HG03442 (cell line): ENCODE measurements around the gene SENP6.

Source experiments
- ATAC-seq: cut with Tn5 transposase; IDR thresholded peaks from one replicate; pipeline ENCODE4 v1.9.1; 2021; ENCODE audit warnings: mild to moderate bottlenecking, moderate library complexity; ENCODE audit not compliant: unreplicated experiment

Gene SENP6

GRCh38 chr6:75745404-75745803 lies 143.7 kb downstream of the SENP6 start:
- no peak for ATAC-seq

DNA sequence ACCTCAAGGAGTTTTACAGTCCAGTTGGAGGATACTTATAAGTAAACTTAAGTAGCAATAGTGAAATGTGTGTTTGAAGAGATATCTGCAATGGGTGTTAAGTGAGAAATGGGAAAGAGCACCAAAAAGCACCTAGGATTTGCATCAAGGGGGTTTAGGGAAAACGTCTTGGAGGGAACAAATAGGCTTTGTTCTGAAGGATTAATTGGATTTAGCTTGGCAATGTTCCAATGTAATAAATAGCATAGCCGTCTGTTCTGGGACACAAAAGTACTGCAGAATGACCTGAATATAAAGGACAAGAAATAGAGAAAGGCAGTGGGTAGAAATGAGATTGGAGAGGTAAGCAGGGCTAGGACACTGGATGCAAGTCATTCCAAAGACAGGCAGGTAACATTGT lies 144.5 kb downstream of the SENP6 start:
- no peak for ATAC-seq

GRCh38 chr6:75747152-75747992 lies 145.7 kb downstream of the SENP6 start:
- no peak for ATAC-seq

DNA sequence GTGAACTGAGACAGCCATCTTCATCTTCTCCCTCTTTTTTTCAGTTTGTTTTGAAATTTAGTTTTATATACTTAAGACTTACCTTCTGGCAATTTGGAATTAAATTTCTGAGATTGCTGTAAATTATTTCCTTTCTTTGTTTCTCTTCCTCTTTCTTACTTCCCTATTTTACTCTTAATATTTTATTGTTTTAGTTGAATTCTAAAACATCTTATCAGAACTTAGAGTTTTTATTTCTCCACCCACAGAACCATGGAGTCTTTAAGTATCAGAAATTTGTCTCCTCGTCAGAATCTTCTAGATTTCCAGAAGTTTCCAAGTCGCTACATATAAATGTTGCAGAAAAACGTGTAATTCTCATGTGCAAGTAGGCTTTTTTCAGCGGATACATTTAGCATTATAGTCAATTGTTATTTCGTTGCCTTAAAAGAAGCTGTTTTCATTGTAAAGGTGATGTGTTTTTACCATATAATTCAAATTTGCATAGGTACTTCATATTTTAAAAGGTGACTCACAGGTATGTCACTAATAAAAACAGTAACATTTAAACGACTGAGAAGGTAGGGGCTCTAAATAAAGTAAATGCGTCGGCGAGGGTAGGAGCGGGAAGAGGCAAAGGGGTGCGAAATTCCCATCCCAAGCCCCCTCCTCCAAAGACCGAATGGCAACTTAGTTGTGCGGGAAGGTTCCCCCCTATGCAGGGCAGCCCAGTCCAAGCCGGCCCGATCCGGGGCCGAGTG lies 146.5 kb downstream of the SENP6 start:
- no peak for ATAC-seq

DNA sequence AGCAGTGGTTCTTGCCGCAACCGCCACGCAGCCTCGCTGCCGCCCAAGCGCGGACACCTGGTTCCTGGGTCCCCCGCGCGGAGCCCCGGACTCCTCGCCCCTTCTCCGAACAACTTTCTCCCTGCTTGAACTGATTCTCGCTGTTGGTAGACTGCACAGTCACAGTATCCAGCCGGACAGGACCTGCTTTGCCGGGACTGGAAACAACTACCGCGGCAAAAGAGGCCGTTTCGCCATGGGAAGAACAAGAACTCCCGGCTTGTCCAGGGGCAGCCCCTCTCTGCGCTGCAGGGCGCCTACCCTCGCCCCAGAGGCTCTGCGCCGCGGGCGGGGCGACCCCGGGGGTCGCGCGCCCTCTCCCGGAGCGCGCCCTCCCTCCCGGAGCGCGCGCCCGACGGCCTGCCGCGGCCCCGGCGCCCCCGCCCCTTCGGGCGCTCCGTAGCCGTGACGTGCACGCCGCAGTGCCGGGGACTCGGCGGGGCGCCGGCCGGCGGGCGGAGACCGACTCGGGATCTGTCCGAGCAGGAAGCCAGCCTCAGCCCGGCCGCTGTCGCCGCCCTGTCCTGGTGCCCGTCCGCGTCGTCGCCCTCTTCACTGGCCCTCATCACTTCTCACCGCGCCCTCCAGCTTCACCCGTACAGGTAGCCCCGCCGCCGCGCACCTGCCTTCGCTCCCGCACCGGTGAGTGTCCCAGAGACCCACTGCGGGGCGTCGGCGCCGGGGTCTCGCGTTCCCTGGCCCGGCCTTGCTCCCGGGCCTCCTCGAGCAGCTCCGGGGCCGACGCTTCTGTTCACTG lies 147.3 kb downstream of the SENP6 start, which contains the start of gene MYO6:
TSS of gene MYO6 (plus strand) at position 497 of the 796 bp plus-strand sequence. CDS start 68,309 bp downstream, outside the sequence.
- peak; percentile 79 for ATAC-seq

DNA sequence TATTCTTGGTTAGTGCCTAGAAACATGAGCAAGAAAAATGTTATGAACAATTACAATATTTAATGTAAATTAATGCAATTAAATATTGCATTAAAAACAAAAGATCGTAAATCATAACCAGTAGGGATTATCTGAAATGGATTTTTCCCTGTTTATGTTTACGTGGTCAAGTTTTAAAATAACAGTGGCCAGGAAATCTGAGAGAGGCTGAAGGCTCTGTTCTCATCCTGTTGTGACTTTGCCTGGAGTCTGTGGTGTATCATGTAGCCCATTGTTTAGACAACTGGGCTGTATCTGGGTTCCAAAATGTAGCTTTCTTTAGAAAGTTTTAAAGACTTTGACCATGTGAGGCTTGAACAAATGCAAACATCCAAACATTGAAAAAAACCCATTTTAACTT lies 149.8 kb downstream of the SENP6 start:
- ATAC-seq = no peak

GRCh38 chr6:75752365-75752764 lies 150.7 kb downstream of the SENP6 start:
- ATAC-seq = no peak

GRCh38 chr6:75755704-75756103 lies 154.0 kb downstream of the SENP6 start:
- no peak for ATAC-seq

- ATAC-seq = no peak
Measured at GRCh38 chr6:75757295-75757694, 155.6 kb downstream of the SENP6 start.

DNA sequence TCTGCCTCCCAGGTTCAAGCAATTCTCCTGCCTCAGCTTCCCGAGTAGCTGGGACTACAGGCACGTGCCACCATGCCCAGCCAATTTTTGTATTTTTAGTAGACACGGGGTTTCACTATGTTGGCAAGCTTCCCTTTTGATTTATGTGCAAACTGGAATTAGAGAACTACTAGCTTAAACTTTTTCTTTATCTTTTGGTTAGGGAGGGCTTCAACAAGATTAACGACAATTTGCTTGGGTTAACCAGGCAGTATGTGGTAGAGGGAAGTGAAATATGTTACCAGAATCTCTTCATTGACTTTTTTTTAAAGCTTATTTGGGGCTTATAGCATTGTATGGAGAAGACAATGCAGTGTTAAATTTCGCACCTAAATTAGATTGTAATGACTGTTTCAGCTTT lies 156.4 kb downstream of the SENP6 start:
- no peak for ATAC-seq

- no peak for ATAC-seq
Measured at GRCh38 chr6:75759207-75759606, 157.5 kb downstream of the SENP6 start.

DNA sequence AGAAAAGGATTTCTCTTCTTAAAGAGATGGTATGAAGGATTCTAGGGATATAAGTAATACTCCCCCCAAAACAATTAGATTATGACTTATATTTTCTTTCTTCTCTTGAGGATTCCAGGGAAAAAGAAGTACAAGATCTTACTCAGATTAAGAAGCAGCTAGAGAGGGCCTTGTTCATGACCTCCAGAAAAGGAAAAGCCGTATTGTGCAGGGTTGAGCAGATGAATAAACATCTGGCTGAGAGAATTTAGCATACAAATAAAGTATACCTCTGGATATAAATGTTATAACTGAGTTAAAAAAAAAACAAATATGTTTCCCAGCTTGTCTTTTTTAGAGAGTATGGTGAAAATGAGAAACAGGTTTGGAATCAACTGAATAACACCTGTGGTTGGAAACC lies 158.6 kb downstream of the SENP6 start:
- ATAC-seq = no peak

- no peak for ATAC-seq
Measured at GRCh38 chr6:75761489-75761888, 159.8 kb downstream of the SENP6 start.

- no peak for ATAC-seq
Measured at GRCh38 chr6:75762063-75762462, 160.4 kb downstream of the SENP6 start.

- ATAC-seq = no peak
Measured at GRCh38 chr6:75766387-75766786, 164.7 kb downstream of the SENP6 start.
